HG02798 (cell line): ENCODE measurements around the gene P2RX5.
"Not testable (repeated sequence)": the region's sequence is repeated elsewhere in the genome, so short reads cannot be mapped to it uniquely, and the experiment has no call there.

Experiments
- ATAC-seq: cut with Tn5 transposase; IDR thresholded peaks from one replicate; pipeline ENCODE4 v1.9.1; 2021; ENCODE audit warnings: mild to moderate bottlenecking; ENCODE audit not compliant: unreplicated experiment, poor library complexity

Gene P2RX5

DNA sequence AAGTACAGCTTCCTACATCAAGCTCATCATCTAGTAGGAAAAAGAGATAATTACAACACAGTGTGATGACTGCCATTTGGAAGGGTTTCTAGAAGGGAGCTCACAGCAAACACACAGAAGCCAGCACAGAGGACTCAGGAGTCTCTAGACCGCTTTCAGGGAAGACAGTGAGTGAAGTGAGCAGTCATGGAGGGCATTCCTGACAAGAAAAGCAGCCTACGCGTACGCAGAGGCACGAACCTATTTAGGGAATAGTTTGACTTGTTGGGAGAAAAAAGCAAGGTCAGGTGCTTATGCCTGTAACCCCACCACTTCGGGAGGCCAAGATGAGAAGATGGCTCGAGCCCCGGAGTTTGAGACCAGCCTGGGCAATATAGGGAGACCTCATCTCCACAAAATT lies 19.3 kb upstream of the P2RX5 start:
- no peak for ATAC-seq

DNA sequence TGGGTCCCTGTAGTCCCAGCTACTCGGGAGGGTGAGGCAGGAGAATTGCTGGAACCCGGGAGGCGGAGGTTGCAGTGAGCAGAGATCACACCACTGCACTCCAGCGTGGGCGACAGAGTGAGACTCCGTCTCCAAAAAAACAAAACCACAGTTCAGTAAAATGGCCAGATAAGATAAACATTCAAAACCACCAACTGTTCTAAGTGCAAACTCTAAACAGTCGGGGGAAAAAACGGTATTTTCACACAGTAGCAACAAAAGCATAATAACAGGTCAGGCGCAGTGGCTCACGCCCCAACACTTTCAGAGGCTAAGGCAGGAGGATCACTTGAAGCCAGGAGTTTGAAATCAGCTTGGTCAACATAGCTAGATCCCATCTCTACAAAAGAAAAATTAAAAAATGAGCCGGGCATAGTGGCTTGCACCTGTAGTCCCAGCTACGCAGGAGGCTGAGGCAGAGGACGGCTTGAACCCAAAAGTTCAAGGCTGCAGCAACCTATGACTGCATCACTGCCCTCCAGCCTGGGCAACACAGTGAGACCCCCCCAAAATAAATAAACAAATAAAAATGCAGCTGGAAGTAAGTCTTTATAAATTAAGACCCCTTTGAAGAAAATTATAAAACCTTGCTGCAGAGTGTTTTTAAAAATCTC lies 17.0 kb upstream of the P2RX5 start:
- ATAC-seq = no peak

GRCh38 chr17:3710951-3711383 lies 15.0 kb upstream of the P2RX5 start:
- ATAC-seq = peak; percentile 94

DNA sequence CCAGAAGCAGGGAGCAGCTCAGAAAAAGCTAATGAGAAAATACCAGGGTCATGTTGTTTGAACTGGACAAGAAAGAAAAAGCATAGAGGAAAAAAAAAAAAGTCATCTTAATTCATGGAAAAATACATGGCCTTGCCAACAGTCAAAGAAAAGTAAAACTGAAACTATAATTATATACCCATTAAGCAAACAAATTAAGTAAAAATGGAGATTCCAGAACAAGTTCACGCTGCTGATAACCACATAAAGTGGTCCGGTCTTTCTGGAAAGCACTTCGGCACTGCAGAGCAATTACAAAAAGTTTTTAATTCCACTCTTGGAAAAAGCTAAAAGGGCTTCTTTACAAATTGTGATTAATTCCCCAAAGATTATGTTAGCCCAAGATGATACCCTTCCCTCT lies 12.4 kb upstream of the P2RX5 start:
- ATAC-seq = no peak

GRCh38 chr17:3705718-3705984 lies 9.7 kb upstream of the P2RX5 start:
- not testable (repeated sequence) for ATAC-seq

DNA sequence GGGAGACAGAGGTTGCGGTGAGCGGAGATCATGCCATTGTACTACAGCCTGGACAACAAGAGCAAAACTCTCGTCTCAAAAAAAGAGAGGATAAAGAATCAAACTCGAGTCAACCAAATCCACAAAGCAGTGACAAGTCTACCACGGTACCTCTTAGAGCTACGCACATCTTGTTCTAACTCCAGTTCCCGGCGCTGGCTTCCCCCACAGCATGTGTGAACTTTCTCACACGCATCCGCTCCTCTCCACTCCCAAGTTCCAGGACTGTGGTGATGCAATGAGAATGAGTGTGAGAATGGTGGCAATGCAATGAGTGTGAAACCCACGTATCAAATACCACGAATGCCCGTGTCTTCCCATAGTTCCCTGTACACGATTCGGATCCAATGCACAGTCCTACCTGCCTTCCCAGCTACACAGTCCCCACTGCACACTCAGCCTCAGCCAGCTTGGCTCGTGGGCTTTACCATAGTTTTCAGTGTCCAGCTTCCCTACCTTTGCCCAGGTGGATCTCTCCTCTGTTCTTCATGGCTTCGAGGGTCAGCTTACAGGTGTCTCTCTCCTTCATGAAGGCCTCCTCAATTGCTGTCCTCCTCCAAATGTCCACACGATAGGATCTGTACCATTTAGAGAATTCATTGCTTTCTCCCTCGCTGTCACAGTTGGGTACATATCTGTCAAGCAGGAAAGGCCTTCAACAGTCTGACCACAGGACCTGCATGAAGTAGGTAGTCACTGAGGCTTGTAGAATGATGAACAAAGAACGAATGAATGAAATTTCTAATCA lies 9.2 kb upstream of the P2RX5 start:
- no peak for ATAC-seq

- not testable (repeated sequence) for ATAC-seq
Measured at GRCh38 chr17:3702041-3702539, 6.1 kb upstream of the P2RX5 start.

- ATAC-seq = no peak
Measured at GRCh38 chr17:3699951-3700350, 4.0 kb upstream of the P2RX5 start.

GRCh38 chr17:3698139-3698538 lies 2.2 kb upstream of the P2RX5 start:
- ATAC-seq = no peak

GRCh38 chr17:3697103-3697476 lies 1.1 kb upstream of the P2RX5 start:
- ATAC-seq = no peak

DNA sequence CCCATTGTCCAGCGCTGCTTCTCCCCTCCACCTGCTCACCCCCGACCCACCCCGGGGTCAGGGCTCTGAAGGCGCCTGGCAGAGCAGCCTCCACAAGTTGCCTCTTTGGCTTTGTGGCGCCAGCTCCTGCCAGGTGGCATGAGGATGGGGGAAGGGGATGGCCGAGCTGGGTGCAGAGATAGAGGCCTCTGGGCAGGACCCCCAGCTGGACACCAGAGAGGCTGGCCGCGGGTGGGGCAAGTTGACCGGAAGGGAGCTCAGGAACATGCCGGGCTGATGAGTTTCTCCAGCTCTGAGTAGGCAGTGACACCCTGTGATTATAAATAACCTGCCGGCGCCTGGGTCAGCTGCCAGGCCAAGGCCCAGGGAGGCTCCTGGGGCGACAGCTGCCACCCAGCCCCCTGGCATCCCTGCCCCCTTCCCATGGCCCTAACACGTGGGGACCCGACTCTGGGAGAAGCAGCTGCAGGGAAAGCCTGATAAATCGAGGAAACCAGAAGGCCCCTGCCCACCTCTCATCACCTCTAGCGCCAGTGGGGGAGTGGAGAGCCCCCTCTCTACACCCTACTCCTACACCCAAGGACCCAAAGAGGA lies 729 bp downstream of the P2RX5 start:
- ATAC-seq = no peak

GRCh38 chr17:3693829-3694231 lies 2.1 kb downstream of the P2RX5 start:
- ATAC-seq = peak; percentile 55

- no peak for ATAC-seq
Measured at GRCh38 chr17:3693141-3693540, 2.8 kb downstream of the P2RX5 start.

- no peak for ATAC-seq
Measured at GRCh38 chr17:3692346-3692745, 3.6 kb downstream of the P2RX5 start.

- ATAC-seq = no peak
Measured at GRCh38 chr17:3691617-3692067, 4.3 kb downstream of the P2RX5 start.

- no peak for ATAC-seq
Measured at GRCh38 chr17:3690094-3690715, 5.8 kb downstream of the P2RX5 start.

DNA sequence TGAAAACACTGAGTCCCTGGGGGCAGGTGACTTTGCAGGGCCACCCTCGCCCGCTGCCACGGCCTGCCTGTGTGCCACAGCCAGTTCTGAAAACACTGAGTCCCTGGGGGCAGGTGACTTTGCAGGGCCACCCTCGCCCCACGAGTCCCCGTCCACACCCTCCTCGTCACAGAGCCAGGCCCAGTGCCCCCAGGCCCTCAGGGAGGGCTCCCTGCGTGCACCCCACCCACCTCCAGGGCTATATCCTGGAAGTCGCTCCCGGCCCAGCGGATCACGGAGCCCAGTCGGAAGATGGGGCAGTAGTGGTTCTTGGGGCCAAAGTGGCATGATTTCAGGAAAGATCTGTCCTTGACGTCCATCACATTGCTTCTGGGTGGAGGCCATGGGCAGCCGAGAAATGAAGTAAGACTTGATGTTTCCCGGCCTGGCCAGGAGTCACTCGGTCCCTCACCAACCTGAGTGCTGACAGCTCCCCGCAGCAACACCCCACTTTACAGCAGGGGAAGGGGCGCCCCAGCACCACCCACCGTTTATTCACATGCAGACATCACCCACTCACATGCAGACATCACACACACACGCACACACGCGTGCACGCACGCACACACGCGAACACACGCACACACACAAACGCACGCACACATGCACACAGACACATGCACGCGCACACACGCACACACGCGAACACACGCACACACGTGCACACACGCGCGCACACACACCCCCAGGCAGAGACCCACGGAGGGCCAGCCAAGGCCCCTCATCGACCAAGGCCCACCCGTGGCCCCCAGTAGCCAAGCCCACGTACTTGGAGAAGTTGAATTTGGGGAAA lies 6.5 kb downstream of the P2RX5 start:
- no peak for ATAC-seq

- no peak for ATAC-seq
Measured at GRCh38 chr17:3688852-3689261, 7.1 kb downstream of the P2RX5 start.

DNA sequence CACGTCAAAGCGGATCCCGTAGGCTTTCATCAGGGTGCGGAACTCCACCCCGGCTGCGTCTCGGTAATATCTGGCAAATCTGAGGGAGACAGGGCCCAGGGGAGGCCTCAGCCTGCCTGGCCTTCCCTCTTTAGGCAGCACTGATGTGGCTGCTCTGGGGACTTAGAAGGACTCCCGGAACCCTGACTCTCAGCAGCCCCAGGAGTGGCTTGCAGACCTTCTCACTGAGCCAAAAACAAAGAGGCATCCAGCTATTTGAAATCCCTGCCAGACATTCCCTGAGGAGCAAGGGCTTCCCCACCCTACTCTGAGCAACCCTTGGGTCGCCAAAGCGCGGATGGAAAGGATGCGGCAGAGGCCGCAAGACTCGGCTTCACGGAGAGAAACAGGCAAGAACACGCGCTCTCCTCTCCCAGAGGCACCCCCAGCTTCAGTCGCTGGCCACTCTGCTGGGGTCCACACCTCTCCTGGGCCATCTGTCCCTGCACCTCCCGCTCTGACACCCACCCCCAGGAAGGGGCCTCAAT lies 7.9 kb downstream of the P2RX5 start:
- no peak for ATAC-seq

- no peak for ATAC-seq
Measured at GRCh38 chr17:3685174-3685573, 10.8 kb downstream of the P2RX5 start.
